ENCODE results near the gene DCAF6.
A peak's percentile ranks its signal among the peaks of the same experiment; 100 is the strongest.

DCAF6 gene

GRCh38 chr1:167929725-167930124 is 6.8 kb upstream of the DCAF6 start:
- H3K4me3 ChIP-seq (ENCODE audit: low read depth, low read length) = no peak overlapping the region
- in situ Hi-C loops (cut with HindIII; ENCODE audit: low sequenced_read_pairs) = loop anchor here (25.0 kb wide), 1 partner anchor 217 kb away; the partner anchor contains the start of gene MPZL1
- no peak for DNase-seq (ENCODE audit: low read depth, low spot score)
- TF ChIP-seq CTCF (IDR thresholded peaks at IDR 0.05; ENCODE audit: low read depth, low read length) = no peak

GRCh38 chr1:167933788-167934187 is 2.7 kb upstream of the DCAF6 start:
- in situ Hi-C loops (cut with HindIII; ENCODE audit: low sequenced_read_pairs) = loop anchor here (25.0 kb wide), 1 partner anchor 221 kb away; the partner anchor contains the start of gene MPZL1
- no peak for TF ChIP-seq CTCF (IDR thresholded peaks at IDR 0.05; ENCODE audit: low read depth, low read length)
- no peak overlapping the region for H3K4me3 ChIP-seq (ENCODE audit: low read depth, low read length)
- no peak for DNase-seq (ENCODE audit: low read depth, low spot score)

- in situ Hi-C loops (cut with HindIII; ENCODE audit: low sequenced_read_pairs) = loop anchor here (25.0 kb wide), 1 partner anchor 222 kb away; the partner anchor contains the start of gene MPZL1
- TF ChIP-seq CTCF (IDR thresholded peaks at IDR 0.05; ENCODE audit: low read depth, low read length) = no peak
- H3K4me3 ChIP-seq (ENCODE audit: low read depth, low read length) = peak overlapping the region; percentile 94
- peak; percentile 37 for DNase-seq (ENCODE audit: low read depth, low spot score)
Observed at GRCh38 chr1:167934426-167935215, 1.9 kb upstream of the DCAF6 start.

GRCh38 chr1:167935216-167936067 is 1.0 kb upstream of the DCAF6 start:
- peak; percentile 59 for DNase-seq (ENCODE audit: low read depth, low spot score)
- in situ Hi-C loops (cut with HindIII; ENCODE audit: low sequenced_read_pairs) = loop anchor here (25.0 kb wide), 1 partner anchor 223 kb away; the partner anchor contains the start of gene MPZL1
- H3K4me3 ChIP-seq (ENCODE audit: low read depth, low read length) = peak overlapping the region; percentile 94
- TF ChIP-seq CTCF (IDR thresholded peaks at IDR 0.05; ENCODE audit: low read depth, low read length) = peak; percentile 5

- in situ Hi-C loops (cut with HindIII; ENCODE audit: low sequenced_read_pairs) = loop anchor here (25.0 kb wide), 1 partner anchor 225 kb away; the partner anchor contains the start of gene MPZL1
- DNase-seq (ENCODE audit: low read depth, low spot score) = peak; percentile 79
- no peak for TF ChIP-seq CTCF (IDR thresholded peaks at IDR 0.05; ENCODE audit: low read depth, low read length)
- H3K4me3 ChIP-seq (ENCODE audit: low read depth, low read length) = peak within 1 kb of the TSS; percentile 94
Observed at GRCh38 chr1:167936930-167937708, 636 bp downstream of the DCAF6 start, which contains the start of gene MPC2. MPC2 (minus strand) TSS chr1:167937072; CDS start chr1:167935841, 1,231 bp downstream.

- TF ChIP-seq CTCF (IDR thresholded peaks at IDR 0.05; ENCODE audit: low read depth, low read length) = no peak
- peak overlapping the region; percentile 94 for H3K4me3 ChIP-seq (ENCODE audit: low read depth, low read length)
- no peak for DNase-seq (ENCODE audit: low read depth, low spot score)
- in situ Hi-C loops (cut with HindIII; ENCODE audit: low sequenced_read_pairs) = loop anchor here (25.0 kb wide), 1 partner anchor 225 kb away; the partner anchor contains the start of gene MPZL1
Observed at GRCh38 chr1:167937709-167938010, 1.2 kb downstream of the DCAF6 start.

Data from astrocyte of the spinal cord (primary cell).